Brain microvascular endothelial cell (primary cell): Measurements from ENCODE around the gene NUMB.

Experiments used
- DNase-seq: peaks from one replicate; pipeline ENCODE4 v3.0.0-alpha.2; 2020
- H3K27ac ChIP-seq: fragments of 250-450 bp; sonication (Bioruptor Pico); 2 replicates; pipeline ENCODE4 v1.5.1; 2020; ENCODE audit warnings: mild to moderate bottlenecking, moderate library complexity
- H3K27me3 ChIP-seq: fragments of 250-450 bp; sonication (Bioruptor Pico); replicated peaks from 2 replicates; pipeline ENCODE4 v1.5.1; 2020; ENCODE audit warnings: mild to moderate bottlenecking
- H3K36me3 ChIP-seq: fragments of 250-450 bp; sonication (Bioruptor Pico); replicated peaks from 2 replicates; pipeline ENCODE4 v1.5.1; 2020; ENCODE audit warnings: mild to moderate bottlenecking
- H3K4me3 ChIP-seq: 2 replicates; pipeline ENCODE4 v1.5.1; 2011; ENCODE audit warnings: low read depth, mild to moderate bottlenecking, control low read depth, low read length, moderate library complexity
- in situ Hi-C: cut with HindIII; loops from 2 replicates; pipeline ENCODE4 v1.10.0; 2017; ENCODE audit warnings: low sequenced_read_pairs, low pct_ligation_motif_present
- TF ChIP-seq, protein P1 (sequence below): IDR thresholded peaks from 2 replicates; pipeline ENCODE4 v1.5.1; 2011; ENCODE audit warnings: low read depth, mild to moderate bottlenecking, moderate library complexity, low read length, control low read depth, inconsistent platforms; ENCODE audit errors: missing control alignments

The NUMB gene

DNA sequence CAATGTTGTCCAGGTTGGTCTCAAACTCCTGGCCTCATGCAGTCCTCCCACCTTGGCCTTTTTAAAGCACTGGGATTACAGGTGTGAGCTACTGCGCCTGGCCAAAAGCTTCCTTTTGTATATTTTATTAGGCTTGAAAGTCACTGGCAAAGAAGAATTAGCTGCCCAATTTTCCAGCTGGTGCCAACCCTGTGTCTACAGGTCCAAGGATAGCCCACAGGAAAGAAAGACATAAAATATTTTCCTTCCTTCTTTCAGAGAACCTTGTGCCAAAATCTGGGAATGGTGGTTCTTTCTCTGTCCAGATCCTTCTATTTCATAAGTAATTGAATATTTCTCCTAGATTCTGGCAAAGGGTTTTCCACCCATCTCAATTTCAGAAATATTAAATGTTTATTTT lies 84.1 kb downstream of the NUMB start:
- in situ Hi-C loops: no loop called here

GRCh38 chr14:73372529-73372928 lies 85.8 kb downstream of the NUMB start:
- no peak overlapping the region for H3K27ac ChIP-seq
- no peaks in the 10 kb centered on the region for H3K36me3 ChIP-seq
- TF ChIP-seq, protein P1, sequence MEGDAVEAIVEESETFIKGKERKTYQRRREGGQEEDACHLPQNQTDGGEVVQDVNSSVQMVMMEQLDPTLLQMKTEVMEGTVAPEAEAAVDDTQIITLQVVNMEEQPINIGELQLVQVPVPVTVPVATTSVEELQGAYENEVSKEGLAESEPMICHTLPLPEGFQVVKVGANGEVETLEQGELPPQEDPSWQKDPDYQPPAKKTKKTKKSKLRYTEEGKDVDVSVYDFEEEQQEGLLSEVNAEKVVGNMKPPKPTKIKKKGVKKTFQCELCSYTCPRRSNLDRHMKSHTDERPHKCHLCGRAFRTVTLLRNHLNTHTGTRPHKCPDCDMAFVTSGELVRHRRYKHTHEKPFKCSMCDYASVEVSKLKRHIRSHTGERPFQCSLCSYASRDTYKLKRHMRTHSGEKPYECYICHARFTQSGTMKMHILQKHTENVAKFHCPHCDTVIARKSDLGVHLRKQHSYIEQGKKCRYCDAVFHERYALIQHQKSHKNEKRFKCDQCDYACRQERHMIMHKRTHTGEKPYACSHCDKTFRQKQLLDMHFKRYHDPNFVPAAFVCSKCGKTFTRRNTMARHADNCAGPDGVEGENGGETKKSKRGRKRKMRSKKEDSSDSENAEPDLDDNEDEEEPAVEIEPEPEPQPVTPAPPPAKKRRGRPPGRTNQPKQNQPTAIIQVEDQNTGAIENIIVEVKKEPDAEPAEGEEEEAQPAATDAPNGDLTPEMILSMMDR: no peak
- DNase-seq: no peak
- in situ Hi-C loops: no loop called here
- no peaks in the 10 kb centered on the region for H3K27me3 ChIP-seq
- no peak overlapping the region for H3K4me3 ChIP-seq

More for the DNA sequence above, 84.1 kb downstream of the NUMB start:
- no peaks in the 10 kb centered on the region for H3K27me3 ChIP-seq
- H3K4me3 ChIP-seq: no peak overlapping the region
- DNase-seq: no peak
- H3K36me3 ChIP-seq: no peaks in the 10 kb centered on the region
- H3K27ac ChIP-seq: no peak overlapping the region
- TF ChIP-seq, protein P1: no peak

- TF ChIP-seq, protein P1: no peak
- in situ Hi-C loops: no loop called here
These were observed 87.8 kb downstream of the NUMB start for GRCh38 chr14:73370561-73370960.

DNA sequence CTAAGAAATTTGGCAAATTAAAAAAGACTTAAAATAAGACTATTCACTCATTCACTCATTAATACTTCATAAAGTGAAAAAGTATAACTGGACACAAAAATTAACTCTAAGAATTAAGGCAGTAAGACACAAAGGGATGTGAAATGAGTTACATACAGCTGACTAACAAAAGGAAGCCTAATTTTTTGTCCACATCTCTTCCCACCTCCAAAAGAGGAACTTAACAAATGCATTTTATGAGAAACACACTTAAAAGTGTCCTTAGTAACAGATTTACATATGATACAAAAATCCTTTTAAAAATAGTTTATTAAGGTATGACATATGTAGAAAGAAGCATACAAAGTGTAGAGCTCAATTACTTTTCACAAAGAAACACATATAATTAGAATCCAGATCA lies 88.9 kb downstream of the NUMB start:
- TF ChIP-seq, protein P1: no peak
- H3K27me3 ChIP-seq: no peaks in the 10 kb centered on the region
- peaks cover 4% of the 10 kb centered on the region for H3K36me3 ChIP-seq
- no peak overlapping the region for H3K27ac ChIP-seq
- no peak overlapping the region for H3K4me3 ChIP-seq
- DNase-seq: no peak
- in situ Hi-C loops: no loop called here

More at GRCh38 chr14:73370561-73370960, 87.8 kb downstream of the NUMB start:
- H3K27me3 ChIP-seq: no peaks in the 10 kb centered on the region
- no peak for DNase-seq
- H3K27ac ChIP-seq: no peak overlapping the region
- H3K4me3 ChIP-seq: no peak overlapping the region
- H3K36me3 ChIP-seq: no peaks in the 10 kb centered on the region

DNA sequence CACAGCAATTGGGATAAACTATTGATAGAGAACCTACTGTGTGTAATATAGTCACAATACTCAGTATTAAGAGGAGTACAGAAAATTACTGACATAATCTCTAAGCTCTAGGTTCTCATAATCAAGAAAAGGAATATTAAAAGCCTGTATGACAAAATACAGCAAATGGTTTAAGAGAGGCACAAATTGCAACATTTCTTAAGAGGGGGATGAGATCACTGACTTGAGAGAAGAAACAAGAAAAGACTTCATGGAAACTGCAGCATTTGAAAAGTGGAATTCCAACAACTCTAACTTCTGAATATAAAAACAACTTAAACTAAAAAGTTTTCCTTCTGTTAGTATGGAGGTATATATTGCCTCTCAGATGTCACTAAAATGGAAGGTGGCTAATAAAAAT lies 89.7 kb downstream of the NUMB start:
- no peak overlapping the region for H3K4me3 ChIP-seq

GRCh38 chr14:73365727-73366126 lies 92.6 kb downstream of the NUMB start:
- H3K27ac ChIP-seq: no peak overlapping the region
- no peaks in the 10 kb centered on the region for H3K27me3 ChIP-seq
- DNase-seq: no peak
- TF ChIP-seq, protein P1: no peak
- H3K36me3 ChIP-seq: peaks cover 7% of the 10 kb centered on the region
- in situ Hi-C loops: no loop called here
- H3K4me3 ChIP-seq: no peak overlapping the region

More for the DNA sequence above, 89.7 kb downstream of the NUMB start:
- TF ChIP-seq, protein P1: no peak
- Histone ChIP-seq H3K27me3 (no peaks in the 10 kb centered on the region), H3K36me3 (peaks cover 7% of the 10 kb centered on the region), H3K27ac (no peak overlapping the region)
- no peak for DNase-seq
- in situ Hi-C loops: no loop called here
